ENCODE measurements around the gene HERC4. TPM values are rescaled to one million over a fixed set of nuclear protein-coding genes. Genes with fewer than 3 reads are reported as not detected.

The HERC4 gene
- total RNA-seq, 1 donor from 2014 or later, result 56.9 TPM

DNA sequence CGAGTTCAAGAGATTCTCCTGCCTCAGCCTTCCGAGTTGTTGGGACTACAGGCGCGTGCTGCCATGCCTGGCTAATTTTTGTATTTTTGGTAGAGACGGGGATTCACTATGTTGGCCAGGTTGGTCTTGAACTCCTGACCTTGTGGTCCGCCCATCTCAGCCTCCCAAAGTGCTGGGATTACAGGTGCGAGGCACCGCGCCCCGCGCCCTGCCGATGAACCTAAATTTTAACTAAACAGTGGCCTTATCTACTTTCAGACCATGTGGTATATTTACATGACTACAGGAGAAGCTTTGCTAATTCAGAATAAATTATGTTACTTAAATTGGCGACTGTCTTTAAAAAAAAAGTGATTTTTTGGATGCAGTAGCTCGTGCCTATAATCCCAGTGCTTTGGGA is 181.4 kb downstream of the HERC4 start:
- no peaks in the 10 kb centered on the region for H3K4me1 ChIP-seq (ENCODE audit: insufficient read depth, low read length)
- peaks cover 67% of the 10 kb centered on the region for H3K79me2 ChIP-seq (ENCODE audit: insufficient read depth, low read length)
- FAIRE-seq (no peak), DNase-seq (ENCODE audit: low read depth) (no peak)
- H3K36me3 ChIP-seq (ENCODE audit: insufficient read depth, low read length), result peaks cover 48% of the 10 kb centered on the region
- H3K36me3 Mint-ChIP-seq (ENCODE audit: low read depth, unreplicated experiment), result peaks cover 7% of the 10 kb centered on the region
- H3K4me3 ChIP-seq (ENCODE audit: insufficient read depth, low read depth, low read length), result no peak overlapping the region
- H2AFZ ChIP-seq (ENCODE audit: low read depth, low read length), result no peak overlapping the region
- no peak overlapping the region for H3K4me2 ChIP-seq (ENCODE audit: low read length)
- H3K4me1 Mint-ChIP-seq (ENCODE audit: low read depth, unreplicated experiment), result no peaks in the 10 kb centered on the region
- no peak overlapping the region for H3K27ac Mint-ChIP-seq (ENCODE audit: unreplicated experiment)
- H3K4me3 Mint-ChIP-seq (ENCODE audit: unreplicated experiment), result no peak overlapping the region
- no peak overlapping the region for H3K9ac ChIP-seq (ENCODE audit: low read length)
- no peaks in the 10 kb centered on the region for H3K27me3 ChIP-seq (ENCODE audit: insufficient read depth, low read length)
- H4K20me1 ChIP-seq (ENCODE audit: insufficient read depth, low read length), result peaks cover 17% of the 10 kb centered on the region
- H3K9me3 Mint-ChIP-seq (ENCODE audit: unreplicated experiment), result no peaks in the 10 kb centered on the region
- H3K9me3 ChIP-seq (ENCODE audit: insufficient read depth, low read depth, low read length), result no peaks in the 10 kb centered on the region
- no peak for TF ChIP-seq EZH2 (IDR thresholded peaks at IDR 0.05; ENCODE audit: insufficient read depth, low read length)
- TF ChIP-seq, protein P1, sequence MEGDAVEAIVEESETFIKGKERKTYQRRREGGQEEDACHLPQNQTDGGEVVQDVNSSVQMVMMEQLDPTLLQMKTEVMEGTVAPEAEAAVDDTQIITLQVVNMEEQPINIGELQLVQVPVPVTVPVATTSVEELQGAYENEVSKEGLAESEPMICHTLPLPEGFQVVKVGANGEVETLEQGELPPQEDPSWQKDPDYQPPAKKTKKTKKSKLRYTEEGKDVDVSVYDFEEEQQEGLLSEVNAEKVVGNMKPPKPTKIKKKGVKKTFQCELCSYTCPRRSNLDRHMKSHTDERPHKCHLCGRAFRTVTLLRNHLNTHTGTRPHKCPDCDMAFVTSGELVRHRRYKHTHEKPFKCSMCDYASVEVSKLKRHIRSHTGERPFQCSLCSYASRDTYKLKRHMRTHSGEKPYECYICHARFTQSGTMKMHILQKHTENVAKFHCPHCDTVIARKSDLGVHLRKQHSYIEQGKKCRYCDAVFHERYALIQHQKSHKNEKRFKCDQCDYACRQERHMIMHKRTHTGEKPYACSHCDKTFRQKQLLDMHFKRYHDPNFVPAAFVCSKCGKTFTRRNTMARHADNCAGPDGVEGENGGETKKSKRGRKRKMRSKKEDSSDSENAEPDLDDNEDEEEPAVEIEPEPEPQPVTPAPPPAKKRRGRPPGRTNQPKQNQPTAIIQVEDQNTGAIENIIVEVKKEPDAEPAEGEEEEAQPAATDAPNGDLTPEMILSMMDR (IDR thresholded peaks at IDR 0.05; ENCODE audit: insufficient read depth, low read depth, low read length), result no peak
- no peak overlapping the region for H3K27ac ChIP-seq (ENCODE audit: low read depth, low read length)
- H3K27me3 Mint-ChIP-seq (ENCODE audit: low read depth, unreplicated experiment), result no peaks in the 10 kb centered on the region

DNA sequence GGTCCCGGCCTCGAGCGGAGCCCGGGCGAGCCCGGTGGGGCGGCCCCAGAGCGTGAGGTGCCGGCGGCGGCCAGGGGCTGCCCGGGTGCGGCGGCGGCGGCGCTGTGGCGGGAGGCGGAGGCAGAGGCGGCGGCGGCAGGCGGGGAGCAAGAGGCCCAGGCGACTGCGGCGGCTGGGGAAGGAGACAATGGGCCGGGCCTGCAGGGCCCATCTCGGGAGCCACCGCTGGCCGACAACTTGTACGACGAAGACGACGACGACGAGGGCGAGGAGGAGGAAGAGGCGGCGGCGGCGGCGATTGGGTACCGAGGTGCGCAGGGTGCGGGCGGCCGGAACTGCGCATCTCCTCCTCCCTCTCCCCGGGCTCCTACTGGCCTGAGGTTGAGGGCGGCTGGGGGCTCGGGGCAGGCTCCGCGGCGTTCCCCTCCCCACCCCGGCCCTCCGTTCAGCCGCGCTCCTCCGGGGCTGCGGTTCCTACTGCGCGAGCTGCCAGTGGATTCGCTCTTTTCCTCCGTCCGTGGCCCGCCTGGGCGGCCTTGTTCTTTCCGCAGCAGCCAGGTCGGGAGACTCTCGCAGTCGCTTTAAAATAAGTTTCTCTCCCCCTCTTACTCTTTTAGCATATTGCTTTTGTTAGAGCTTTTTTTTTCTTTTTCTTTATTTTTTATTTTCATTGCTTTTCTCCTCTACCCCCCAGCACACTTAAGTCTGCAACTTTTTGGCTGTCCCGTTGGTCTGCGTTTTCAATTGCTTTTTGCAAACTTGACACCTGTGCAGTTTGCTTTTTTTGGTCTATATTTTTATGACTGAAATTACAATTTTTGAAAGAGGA is 190.0 kb downstream of the HERC4 start:
- Mint-ChIP-seq H3K4me1 (ENCODE audit: low read depth, unreplicated experiment) (no peaks in the 10 kb centered on the region), H3K27me3 (ENCODE audit: low read depth, unreplicated experiment) (no peaks in the 10 kb centered on the region), H3K27ac (ENCODE audit: unreplicated experiment) (peak overlapping the region; percentile 78), H3K36me3 (ENCODE audit: low read depth, unreplicated experiment) (peaks cover 8% of the 10 kb centered on the region), H3K9me3 (ENCODE audit: unreplicated experiment) (no peaks in the 10 kb centered on the region), H3K4me3 (ENCODE audit: unreplicated experiment) (peak overlapping the region; percentile 90)
- Histone ChIP-seq H4K20me1 (ENCODE audit: insufficient read depth, low read length) (peaks cover 27% of the 10 kb centered on the region), H3K27ac (ENCODE audit: low read depth, low read length) (peak overlapping the region; percentile 77), H3K4me2 (ENCODE audit: low read length) (peak overlapping the region; percentile 98), H3K4me1 (ENCODE audit: insufficient read depth, low read length) (peaks cover 3% of the 10 kb centered on the region), H3K9me3 (ENCODE audit: insufficient read depth, low read depth, low read length) (no peaks in the 10 kb centered on the region), H3K4me3 (ENCODE audit: insufficient read depth, low read depth, low read length) (peak overlapping the region; percentile 92), H3K9ac (ENCODE audit: low read length) (peak overlapping the region; percentile 84), H3K79me2 (ENCODE audit: insufficient read depth, low read length) (peaks cover 47% of the 10 kb centered on the region), H2AFZ (ENCODE audit: low read depth, low read length) (peak overlapping the region; percentile 72), H3K27me3 (ENCODE audit: insufficient read depth, low read length) (no peaks in the 10 kb centered on the region), H3K36me3 (ENCODE audit: insufficient read depth, low read length) (peaks cover 20% of the 10 kb centered on the region)
- no peak for TF ChIP-seq EZH2 (IDR thresholded peaks at IDR 0.05; ENCODE audit: insufficient read depth, low read length)
- FAIRE-seq, result no peak
- DNase-seq (ENCODE audit: low read depth), result peak; percentile 67

DNA sequence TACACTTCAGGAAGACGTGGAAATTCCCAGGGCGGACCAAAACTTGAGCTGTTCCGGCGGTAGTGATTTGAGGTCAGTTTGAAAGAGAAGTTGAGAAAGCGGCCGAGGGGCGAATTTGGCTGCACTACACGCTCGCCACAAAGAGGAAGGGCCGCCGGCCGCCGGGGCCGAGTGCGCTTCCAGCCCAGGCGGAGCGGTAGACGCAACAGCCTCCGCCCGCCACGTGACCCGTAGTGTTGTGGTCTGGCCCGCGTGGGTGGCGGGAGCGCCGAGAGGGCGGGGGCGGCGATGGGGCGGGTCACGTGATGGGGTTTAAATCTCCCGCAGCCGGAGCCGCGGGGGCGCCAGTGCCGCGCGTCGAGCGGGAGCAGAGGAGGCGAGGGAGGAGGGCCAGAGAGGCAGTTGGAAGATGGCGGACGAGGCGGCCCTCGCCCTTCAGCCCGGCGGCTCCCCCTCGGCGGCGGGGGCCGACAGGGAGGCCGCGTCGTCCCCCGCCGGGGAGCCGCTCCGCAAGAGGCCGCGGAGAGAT is 190.7 kb downstream of the HERC4 start, which contains the start of gene SIRT1:
SIRT1 (plus strand) TSS at position 344 of the 529 bp plus-strand sequence; CDS start at position 410, 66 bp downstream.
- Histone ChIP-seq H3K9me3 (ENCODE audit: insufficient read depth, low read depth, low read length) (no peaks in the 10 kb centered on the region), H3K4me1 (ENCODE audit: insufficient read depth, low read length) (peaks cover 3% of the 10 kb centered on the region), H3K27ac (ENCODE audit: low read depth, low read length) (peak within 1 kb of the TSS; percentile 77), H3K4me2 (ENCODE audit: low read length) (peak within 1 kb of the TSS; percentile 98), H3K27me3 (ENCODE audit: insufficient read depth, low read length) (no peaks in the 10 kb centered on the region), H3K4me3 (ENCODE audit: insufficient read depth, low read depth, low read length) (peak within 1 kb of the TSS; percentile 92), H4K20me1 (ENCODE audit: insufficient read depth, low read length) (peaks cover 27% of the 10 kb centered on the region), H3K36me3 (ENCODE audit: insufficient read depth, low read length) (peaks cover 16% of the 10 kb centered on the region), H3K9ac (ENCODE audit: low read length) (peak within 1 kb of the TSS; percentile 84), H2AFZ (ENCODE audit: low read depth, low read length) (peak within 1 kb of the TSS; percentile 97), H3K79me2 (ENCODE audit: insufficient read depth, low read length) (peaks cover 41% of the 10 kb centered on the region)
- Mint-ChIP-seq H3K4me1 (ENCODE audit: low read depth, unreplicated experiment) (no peaks in the 10 kb centered on the region), H3K4me3 (ENCODE audit: unreplicated experiment) (peak within 1 kb of the TSS; percentile 90), H3K36me3 (ENCODE audit: low read depth, unreplicated experiment) (peaks cover 4% of the 10 kb centered on the region), H3K27ac (ENCODE audit: unreplicated experiment) (peak within 1 kb of the TSS; percentile 78), H3K9me3 (ENCODE audit: unreplicated experiment) (no peaks in the 10 kb centered on the region), H3K27me3 (ENCODE audit: low read depth, unreplicated experiment) (no peaks in the 10 kb centered on the region)
- FAIRE-seq (no peak), DNase-seq (ENCODE audit: low read depth) (peak; percentile 81)
- no peak for TF ChIP-seq EZH2 (IDR thresholded peaks at IDR 0.05; ENCODE audit: insufficient read depth, low read length)
- TF ChIP-seq, protein P1 (IDR thresholded peaks at IDR 0.05; ENCODE audit: insufficient read depth, low read depth, low read length), result no peak

Data from astrocyte (in vitro differentiated cells and primary cell).